Measurements from ENCODE around the gene CD9. TPM values are rescaled to one million over a fixed set of nuclear protein-coding genes. Genes with fewer than 3 reads are reported as not detected.

Gene CD9
- total RNA-seq, 4 donors from 2014 or later, result 26.7 to 50.6 (median 48.4) TPM

DNA sequence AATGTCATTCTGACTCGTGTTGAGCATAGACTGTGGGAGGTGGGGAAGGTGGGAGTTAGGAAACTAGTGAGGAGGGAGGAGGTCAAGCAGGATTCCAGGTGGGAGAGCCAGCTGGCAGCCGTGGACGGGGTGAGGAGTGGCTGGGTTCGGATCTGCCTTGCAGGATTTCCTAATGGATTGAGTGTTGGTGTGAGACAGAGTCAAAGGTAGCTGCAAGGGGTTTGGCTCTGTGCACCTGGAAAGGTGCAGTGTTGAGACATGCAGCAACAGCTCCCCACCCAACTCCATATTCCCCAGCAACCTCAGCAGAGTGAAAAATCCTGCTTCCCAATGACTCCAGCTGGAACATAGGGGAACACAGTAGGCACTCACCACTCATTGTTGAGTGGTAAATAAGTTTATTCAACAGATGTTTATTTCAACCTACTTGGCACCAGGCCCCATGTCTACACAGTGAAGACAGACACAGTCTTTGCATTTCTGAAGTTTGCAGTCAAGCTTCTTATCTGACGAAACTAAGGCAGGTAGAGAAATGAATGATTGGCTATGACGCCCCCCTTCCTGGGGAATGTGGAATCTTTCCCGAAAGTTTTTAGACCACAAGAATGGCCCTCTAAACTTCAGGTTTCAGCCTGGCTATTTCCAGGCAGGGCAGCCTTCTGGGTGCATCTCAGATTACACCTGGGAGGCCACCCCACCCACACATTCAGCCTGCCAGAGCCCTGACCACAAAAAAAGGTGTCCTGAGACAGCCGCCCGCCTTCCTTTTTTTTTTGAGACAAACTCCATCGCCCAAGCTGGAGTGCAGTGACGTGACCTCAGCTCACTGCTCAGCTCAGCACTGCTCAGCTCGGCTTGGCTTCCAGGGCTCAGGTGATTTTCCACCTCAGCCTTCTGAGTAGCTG lies 72.4 kb downstream of the CD9 start:
- intact Hi-C loops (cut with DNase I; ENCODE audit: low total_unique reads) (no loop called here), in situ Hi-C loops (cut with MboI; ENCODE audit: low sequenced_read_pairs in 4 of 4) (no loop called here)
- TF ChIP-seq POLR2A (IDR thresholded peaks at IDR 0.05), result no peak
- TF ChIP-seq, protein P1, sequence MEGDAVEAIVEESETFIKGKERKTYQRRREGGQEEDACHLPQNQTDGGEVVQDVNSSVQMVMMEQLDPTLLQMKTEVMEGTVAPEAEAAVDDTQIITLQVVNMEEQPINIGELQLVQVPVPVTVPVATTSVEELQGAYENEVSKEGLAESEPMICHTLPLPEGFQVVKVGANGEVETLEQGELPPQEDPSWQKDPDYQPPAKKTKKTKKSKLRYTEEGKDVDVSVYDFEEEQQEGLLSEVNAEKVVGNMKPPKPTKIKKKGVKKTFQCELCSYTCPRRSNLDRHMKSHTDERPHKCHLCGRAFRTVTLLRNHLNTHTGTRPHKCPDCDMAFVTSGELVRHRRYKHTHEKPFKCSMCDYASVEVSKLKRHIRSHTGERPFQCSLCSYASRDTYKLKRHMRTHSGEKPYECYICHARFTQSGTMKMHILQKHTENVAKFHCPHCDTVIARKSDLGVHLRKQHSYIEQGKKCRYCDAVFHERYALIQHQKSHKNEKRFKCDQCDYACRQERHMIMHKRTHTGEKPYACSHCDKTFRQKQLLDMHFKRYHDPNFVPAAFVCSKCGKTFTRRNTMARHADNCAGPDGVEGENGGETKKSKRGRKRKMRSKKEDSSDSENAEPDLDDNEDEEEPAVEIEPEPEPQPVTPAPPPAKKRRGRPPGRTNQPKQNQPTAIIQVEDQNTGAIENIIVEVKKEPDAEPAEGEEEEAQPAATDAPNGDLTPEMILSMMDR (IDR thresholded peaks at IDR 0.05 in 4 of 5, conservative IDR thresholded peaks at IDR 0.05 in 1 of 5), result no peak
- Histone ChIP-seq H3K36me3 (no peaks in the 10 kb centered on the region), H3K9me3 (no peaks in the 10 kb centered on the region), H3K27ac (no peak overlapping the region), H3K4me3 (no peak overlapping the region), H3K4me1 (peaks cover 17 to 21% of the 10 kb centered on the region in 2 donors), H3K27me3 (no peaks in the 10 kb centered on the region)
- ATAC-seq (peak; percentile 22 to 38), DNase-seq (peak in 1 of 2 donors; percentile 10)

DNA sequence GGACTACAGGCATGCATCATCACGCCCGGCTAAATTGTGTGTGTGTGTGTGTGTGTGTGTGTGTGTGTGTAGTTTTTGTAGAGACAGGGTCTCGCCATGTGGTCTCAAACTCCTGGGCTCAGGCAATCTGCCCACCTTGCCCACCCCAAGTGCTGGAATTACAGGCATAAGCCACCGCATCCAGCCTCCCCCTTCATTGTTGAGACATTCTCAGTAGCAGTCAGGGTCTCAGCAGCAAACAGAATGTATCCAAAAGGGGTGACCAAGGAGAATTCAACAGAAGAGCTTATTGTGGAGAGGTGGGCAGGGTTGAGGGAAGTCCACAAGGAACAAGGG lies 73.0 kb downstream of the CD9 start:
- no peaks in the 10 kb centered on the region for H3K9me3 ChIP-seq
- intact Hi-C loops (cut with DNase I; ENCODE audit: low total_unique reads) (no loop called here), in situ Hi-C loops (cut with MboI; ENCODE audit: low sequenced_read_pairs in 4 of 4) (no loop called here)
- no peaks in the 10 kb centered on the region for H3K36me3 ChIP-seq
- H3K4me3 ChIP-seq, result no peak overlapping the region
- no peak for ATAC-seq
- peaks cover 20 to 25% of the 10 kb centered on the region in 2 donors for H3K4me1 ChIP-seq
- no peak overlapping the region for H3K27ac ChIP-seq
- no peak for DNase-seq
- no peak for TF ChIP-seq POLR2A (IDR thresholded peaks at IDR 0.05)
- TF ChIP-seq, protein P1 (IDR thresholded peaks at IDR 0.05 in 4 of 5, conservative IDR thresholded peaks at IDR 0.05 in 1 of 5), result no peak
- H3K27me3 ChIP-seq, result no peaks in the 10 kb centered on the region

DNA sequence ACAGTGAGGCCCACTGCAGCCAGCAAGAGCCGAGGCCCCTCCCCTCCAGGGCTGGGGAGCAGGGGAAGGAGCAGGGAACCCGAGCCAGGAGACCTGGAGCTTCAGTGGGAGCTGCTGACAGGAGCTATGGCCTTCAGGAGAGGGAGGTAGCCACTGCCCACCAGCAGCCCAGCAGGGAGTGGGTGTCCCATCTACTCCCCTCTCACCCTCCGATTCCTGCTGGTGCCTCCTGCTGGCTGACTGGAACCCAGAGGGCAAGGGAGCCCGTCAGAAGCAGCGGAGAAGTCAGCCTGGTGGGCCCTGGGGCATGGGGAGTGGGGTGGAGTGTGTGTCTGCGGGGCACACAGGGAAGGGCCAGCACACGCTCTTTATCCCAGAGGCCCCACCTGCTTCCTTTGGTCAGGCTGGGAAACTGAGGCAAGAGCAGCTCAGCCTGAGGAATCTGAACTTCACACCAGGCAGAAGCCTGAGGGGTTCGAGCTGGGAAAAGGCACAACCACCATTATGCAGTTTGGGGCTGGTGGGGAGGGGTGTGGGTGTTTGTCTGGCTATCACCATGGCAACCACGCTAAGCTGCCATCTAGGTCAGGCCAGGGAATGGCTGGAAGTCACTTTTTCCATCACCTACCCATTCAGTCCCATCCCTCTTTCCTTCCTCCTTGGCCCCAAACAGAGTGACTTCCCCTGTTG lies 73.5 kb downstream of the CD9 start:
- Histone ChIP-seq H3K36me3 (no peaks in the 10 kb centered on the region), H3K4me3 (no peak overlapping the region), H3K27me3 (no peaks in the 10 kb centered on the region), H3K27ac (peak overlapping the region in 1 of 4 donors; percentile 19), H3K4me1 (peaks cover 23 to 28% of the 10 kb centered on the region in 2 donors), H3K9me3 (no peaks in the 10 kb centered on the region)
- intact Hi-C loops (cut with DNase I; ENCODE audit: low total_unique reads), result no loop called here
- DNase-seq (no peak), ATAC-seq (no peak)
- in situ Hi-C loops (cut with MboI; ENCODE audit: low sequenced_read_pairs in 4 of 4), result no loop called here
- TF ChIP-seq POLR2A (IDR thresholded peaks at IDR 0.05), result no peak

DNA sequence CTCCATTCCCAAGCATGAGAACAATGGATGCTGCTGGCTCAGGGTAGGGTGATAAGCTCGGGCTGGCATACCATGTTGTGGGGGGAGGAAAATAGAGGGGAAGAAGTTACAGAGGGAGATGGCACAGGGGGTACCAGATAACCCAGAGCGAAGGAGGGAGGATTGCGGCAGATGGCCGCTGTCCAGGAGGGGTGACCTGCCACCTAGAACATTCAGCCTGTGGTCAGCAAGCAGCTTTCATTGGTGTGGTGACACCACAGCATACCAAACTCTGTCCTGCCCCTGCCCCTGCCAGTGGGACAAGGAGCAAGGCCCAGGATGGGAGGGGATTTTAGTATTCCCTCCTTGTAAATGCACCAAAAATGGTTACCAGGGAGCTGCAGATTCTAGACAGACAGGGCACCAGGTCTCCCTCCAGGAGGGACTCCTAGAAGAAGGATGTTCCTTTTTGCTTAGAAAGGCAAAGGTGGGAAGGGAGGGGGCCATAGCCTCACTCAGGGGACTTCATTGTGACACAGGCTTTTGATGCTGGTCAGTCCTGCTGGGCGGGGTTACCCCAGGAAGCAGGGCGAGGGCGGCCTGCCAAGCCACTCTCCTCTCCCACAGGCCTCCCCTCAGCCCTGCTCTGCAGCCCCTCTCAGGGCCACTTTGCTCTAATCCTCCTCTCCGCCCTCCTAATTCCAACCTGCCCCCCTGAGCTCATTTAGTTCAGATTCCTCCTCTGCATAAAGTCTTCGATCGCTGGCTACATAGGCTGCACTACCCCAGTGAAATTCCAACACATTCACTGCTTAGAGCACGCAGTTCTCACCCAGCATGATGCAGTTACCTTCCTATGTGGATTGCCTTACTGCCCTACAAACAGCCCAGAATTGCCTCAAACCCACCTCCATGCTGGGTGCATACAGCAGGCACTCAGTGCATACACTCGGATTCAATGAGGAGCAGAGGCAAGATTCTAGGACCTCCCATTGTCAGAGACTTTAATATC lies 74.3 kb downstream of the CD9 start:
- peaks cover 30 to 35% of the 10 kb centered on the region in 2 donors for H3K4me1 ChIP-seq

More for the DNA sequence above, 74.3 kb downstream of the CD9 start:
- Histone ChIP-seq H3K9me3 (no peaks in the 10 kb centered on the region), H3K4me3 (no peak overlapping the region), H3K27ac (peak overlapping the region in 1 of 4 donors; percentile 19), H3K27me3 (no peaks in the 10 kb centered on the region), H3K36me3 (no peaks in the 10 kb centered on the region)
- no peak for DNase-seq
- intact Hi-C loops (cut with DNase I; ENCODE audit: low total_unique reads) (loop anchor here (5.0 kb wide), 1 partner anchor 68 kb away; the partner anchor contains the start of gene TNFRSF1A), in situ Hi-C loops (cut with MboI; ENCODE audit: low sequenced_read_pairs in 4 of 4) (loop anchor here in 2 of 4 donors (5.0 to 25.0 kb wide), 3 partner anchors 77 to 287 kb away; no protein-coding TSS in a partner anchor)
- no peak for ATAC-seq
- no peak for TF ChIP-seq POLR2A (IDR thresholded peaks at IDR 0.05)
- TF ChIP-seq, protein P1 (IDR thresholded peaks at IDR 0.05 in 4 of 5, conservative IDR thresholded peaks at IDR 0.05 in 1 of 5), result no peak

Data from gastrocnemius medialis (tissue), 4 donors.